GM12874 (cell line): ENCODE data around the gene SLCO3A1.

Source experiments
- CTCF ChIP-seq: IDR thresholded peaks from 2 replicates; pipeline ENCODE4 v1.5.1; 2011; ENCODE audit warnings: low read depth, mild to moderate bottlenecking, control low read depth, low read length, moderate library complexity; ENCODE audit not compliant: insufficient read depth

The SLCO3A1 gene

GRCh38 chr15:91911844-91912243 lies 58.3 kb downstream of the SLCO3A1 start:
- no peak for TF ChIP-seq CTCF

GRCh38 chr15:91912336-91912735 lies 58.8 kb downstream of the SLCO3A1 start:
- no peak for TF ChIP-seq CTCF

- TF ChIP-seq CTCF: no peak
These were observed 60.1 kb downstream of the SLCO3A1 start for GRCh38 chr15:91913560-91913959.

GRCh38 chr15:91915576-91915975 lies 62.1 kb downstream of the SLCO3A1 start:
- TF ChIP-seq CTCF: no peak

GRCh38 chr15:91916051-91916450 lies 62.5 kb downstream of the SLCO3A1 start:
- no peak for TF ChIP-seq CTCF

GRCh38 chr15:91917686-91918360 lies 64.3 kb downstream of the SLCO3A1 start:
- no peak for TF ChIP-seq CTCF

- TF ChIP-seq CTCF: no peak
These were observed 65.6 kb downstream of the SLCO3A1 start for GRCh38 chr15:91919014-91919534.
